IMR-90 (cell line): ENCODE measurements around the gene OR51B2. TPM values are rescaled to one million over a fixed set of nuclear protein-coding genes. Genes with fewer than 3 reads are reported as not detected.

Experiments used
- ATAC-seq: fragments of 200-7000 bp; cut with Tn5 transposase; 2 replicates; pipeline ENCODE4 v1.9.1; 2020; ENCODE audit warnings: low read depth, mild to moderate bottlenecking, moderate library complexity
- BruUV-seq: library from RNA; stranded (reverse); fragments of 400-500 nt; replicated peaks from 2 replicates; lab custom pipeline; 2021; lab: Mats Ljungman, UMichigan
- CTCF ChIA-PET: fragments of 300-600 bp; formaldehyde crosslinking; extraction: SDS; loops from one replicate; lab custom pipeline; 2021; ENCODE audit warnings: antibody characterized with exemption; lab: Yijun Ruan, JAX
- POLR2A ChIA-PET: fragments of 300-600 bp; sonication (Branson Sonifier 250); formaldehyde crosslinking; loops from one replicate; lab custom pipeline; 2022; ENCODE audit warnings: antibody characterized with exemption; ENCODE audit not compliant: unreplicated experiment; lab: Charles Lee
- DNase-seq: peaks from one replicate; pipeline ENCODE4 v3.0.0; 2013
- H2AFZ ChIP-seq: replicated peaks from 2 replicates; pipeline ENCODE3; 2013; ENCODE audit warnings: low read length, mild to moderate bottlenecking; ENCODE audit not compliant: poor library complexity
- H2AK5ac ChIP-seq: 2 replicates; pipeline ENCODE4 v1.6.1; 2013; ENCODE audit warnings: low read depth, low read length, inconsistent platforms
- H2AK9ac ChIP-seq: replicated peaks from 2 replicates; pipeline ENCODE3; 2013; ENCODE audit warnings: mild to moderate bottlenecking, low read depth, low read length, moderate library complexity; ENCODE audit not compliant: poor library complexity
- H2BK120ac ChIP-seq: 2 replicates; pipeline ENCODE4 v1.6.1; 2013; ENCODE audit warnings: low read depth, low read length, inconsistent platforms
- H2BK15ac ChIP-seq: 3 replicates; pipeline ENCODE4 v1.6.1; 2013; ENCODE audit warnings: low read depth, low read length, inconsistent platforms
- H2BK20ac ChIP-seq: 2 replicates; pipeline ENCODE4 v1.6.1; 2013; ENCODE audit warnings: low read depth, mild to moderate bottlenecking, inconsistent platforms, low read length, moderate library complexity
- H2BK5ac ChIP-seq: 2 replicates; pipeline ENCODE4 v1.6.1; 2013; ENCODE audit warnings: mild to moderate bottlenecking, low read depth, low read length, inconsistent platforms; ENCODE audit not compliant: poor library complexity, severe bottlenecking
- H3K14ac ChIP-seq: replicated peaks from 2 replicates; pipeline ENCODE4 v1.6.1; 2013; ENCODE audit warnings: low read depth, low read length, inconsistent platforms
- H3K18ac ChIP-seq: 2 replicates; pipeline ENCODE4 v1.6.1; 2013; ENCODE audit warnings: low read depth, low read length, control low read depth
- H3K23ac ChIP-seq: 2 replicates; pipeline ENCODE4 v1.6.1; 2013; ENCODE audit warnings: low read depth, low read length, inconsistent platforms
- H3K27ac ChIP-seq: 2 replicates; pipeline ENCODE4 v1.5.1; 2013; ENCODE audit warnings: mild to moderate bottlenecking, control low read depth, low read length; ENCODE audit not compliant: insufficient read depth
- H3K27me3 ChIP-seq: 2 replicates; pipeline ENCODE4 v1.6.1; 2013; ENCODE audit warnings: low read length; ENCODE audit not compliant: control insufficient read depth, insufficient read depth
- H3K36me3 ChIP-seq: 2 replicates; pipeline ENCODE4 v1.6.1; 2013; ENCODE audit warnings: low read length, mixed read lengths; ENCODE audit not compliant: control insufficient read depth, insufficient read depth
- H3K4ac ChIP-seq: 2 replicates; pipeline ENCODE4 v1.6.1; 2013; ENCODE audit warnings: low read depth, low read length, inconsistent platforms
- H3K4me1 ChIP-seq: 2 replicates; pipeline ENCODE4 v1.6.1; 2013; ENCODE audit warnings: low read length, mixed read lengths; ENCODE audit not compliant: control insufficient read depth, insufficient read depth
- H3K4me2 ChIP-seq: 2 replicates; pipeline ENCODE4 v1.6.1; 2013; ENCODE audit warnings: low read depth, mild to moderate bottlenecking, control low read depth, low read length, moderate library complexity
- H3K4me3 ChIP-seq: 2 replicates; pipeline ENCODE4 v1.5.1; 2013; ENCODE audit warnings: low read depth, mild to moderate bottlenecking, control low read depth, low read length, moderate library complexity; ENCODE audit not compliant: insufficient read depth
- H3K56ac ChIP-seq: 2 replicates; pipeline ENCODE4 v1.6.1; 2013; ENCODE audit warnings: low read length, inconsistent platforms; ENCODE audit not compliant: insufficient read depth; ENCODE audit errors: extremely low read depth
- H3K79me1 ChIP-seq, 2 experiments: 2 replicates each; pipeline ENCODE4 v1.6.1; 2013; ENCODE audit warnings: low read length in 2 of 2, inconsistent platforms in 1 of 2, low read depth in 1 of 2
- H3K9ac ChIP-seq: 2 replicates; pipeline ENCODE4 v1.6.1; 2013; ENCODE audit warnings: low read depth, low read length, control low read depth
- H3K9me1 ChIP-seq: 2 replicates; pipeline ENCODE4 v1.6.1; 2013; ENCODE audit warnings: low read length, inconsistent platforms; ENCODE audit not compliant: insufficient read depth
- H3K9me3 ChIP-seq: 2 replicates; pipeline ENCODE4 v1.6.1; 2013; ENCODE audit warnings: low read length; ENCODE audit not compliant: control insufficient read depth, insufficient read depth
- H4K20me1 ChIP-seq: 2 replicates; pipeline ENCODE4 v1.6.1; 2013; ENCODE audit warnings: low read length, inconsistent platforms; ENCODE audit not compliant: insufficient read depth
- H4K5ac ChIP-seq: 2 replicates; pipeline ENCODE4 v1.6.1; 2013; ENCODE audit warnings: mild to moderate bottlenecking, low read depth, low read length, control low read depth
- H4K8ac ChIP-seq, 2 experiments: 2 replicates each; pipeline ENCODE4 v1.6.1; 2013; ENCODE audit warnings: low read depth in 2 of 2, low read length in 2 of 2, control low read depth in 1 of 2, inconsistent platforms in 1 of 2
- H4K91ac ChIP-seq: 2 replicates; pipeline ENCODE4 v1.6.1; 2013; ENCODE audit warnings: low read depth, low read length, inconsistent platforms; ENCODE audit not compliant: insufficient read depth
- ELK1 ChIP-seq: fragments of 150-350 bp; IDR thresholded peaks from 2 replicates; pipeline ENCODE4 v1.6.1; 2016; ENCODE audit warnings: low read depth, mild to moderate bottlenecking, low read length, moderate library complexity, borderline replicate concordance
- FOS ChIP-seq: fragments of 150-350 bp; IDR thresholded peaks from 2 replicates; pipeline ENCODE4 v1.6.1; 2016; ENCODE audit warnings: low read depth, low read length
- MAZ ChIP-seq: IDR thresholded peaks from 2 replicates; pipeline ENCODE4 v1.6.1; 2012; ENCODE audit warnings: low read depth, mild to moderate bottlenecking, low read length, improper control_type of control experiment, moderate library complexity, borderline replicate concordance
- POLR2A ChIP-seq: IDR thresholded peaks from 2 replicates; pipeline ENCODE4 v1.6.1; 2012; ENCODE audit warnings: mild to moderate bottlenecking, low read depth, low read length
- RCOR1 ChIP-seq: IDR thresholded peaks from 2 replicates; pipeline ENCODE4 v1.6.1; 2012; ENCODE audit warnings: mild to moderate bottlenecking, low read length, improper control_type of control experiment; ENCODE audit not compliant: insufficient replicate concordance
- SMC3 ChIP-seq: fragments of 150-350 bp; IDR thresholded peaks from 2 replicates; pipeline ENCODE4 v1.6.1; 2016; ENCODE audit warnings: low read depth, mild to moderate bottlenecking, antibody characterized with exemption, low read length, moderate library complexity
- USF2 ChIP-seq: fragments of 150-350 bp; IDR thresholded peaks from 2 replicates; pipeline ENCODE4 v1.6.1; 2017; ENCODE audit warnings: mild to moderate bottlenecking, antibody characterized with exemption, low read length, low read depth
- WGBS, 2 experiments: methylation state at CpG; one replicate each; pipeline versions ENCODE4 v1.1.5 to v1.1.7; 2013; ENCODE audit warnings: missing lambda C conversion rate in 2 of 2; ENCODE audit not compliant: insufficient read length in 1 of 2; ENCODE audit errors: extremely low coverage in 2 of 2; 5-methylcytosine and 5-hydroxymethylcytosine counted together
- dilution Hi-C: fragments of 300-500 bp; cut with HindIII; formaldehyde crosslinking; loops from one replicate; pipeline ENCODE4 v1.14.3; 2018; ENCODE audit warnings: low sequenced_read_pairs; ENCODE audit not compliant: unreplicated experiment
- in situ Hi-C: fragments of 300-500 bp; cut with MboI; formaldehyde crosslinking; loops from 3 replicates; pipeline ENCODE4 v1.14.3; 2019; ENCODE audit warnings: low sequenced_read_pairs, inconsistent platforms, mixed read lengths
- intact Hi-C: fragments of 100-400 bp; cut with micrococcal nuclease; formaldehyde crosslinking; loops from 2 replicates; pipeline ENCODE4 v1.10.0; 2022
- polyA plus RNA-seq, 3 experiments: library from polyadenylated mRNA; depleted of rRNA; stranded (reverse); fragments of >200 nt; gene quantifications; 2 replicates each; pipeline ENCODE4 v1.2.3, GENCODE V29; 2012; ENCODE audit warnings: low replicate concordance in 1 of 3
- total RNA-seq: library from RNA; depleted of rRNA; stranded (reverse); fragments of >200 nt; gene quantifications from 2 replicates; pipeline ENCODE4 v1.2.3, GENCODE V29; 2012

OR51B2 gene
- total and polyA plus RNA-seq, 2 of the 4 experiments (the other 2 are of a cell fraction), result not detected

GRCh38 chr11:5368502-5369043, 44.5 kb upstream of the OR51B2 start:
- dilution Hi-C loops (no loop called here), in situ Hi-C loops (loop anchor here (10.0 kb wide), 1 partner anchor 84 kb away; no protein-coding TSS in a partner anchor), intact Hi-C loops (loop anchor here (2.0 to 10.0 kb wide), 2 partner anchors 78 to 316 kb away; partner anchors contain the start of genes TRIM22 and TRIM5)
- CTCF ChIA-PET, result no interaction called here
- Histone ChIP-seq H2AK9ac (no peak overlapping the region), H3K23ac (peak overlapping the region; percentile 89), H2AK5ac (peak overlapping the region; percentile 85), H4K5ac (peak overlapping the region; percentile 96; the same call in 1 of the 2 replicates), H3K4me2 (no peak overlapping the region), H3K4me1 (peaks cover 23% of the 10 kb centered on the region), H2AFZ (no peak overlapping the region), H4K20me1 (no peaks in the 10 kb centered on the region), H2BK5ac (peak overlapping the region; percentile 98), H3K79me1 (peaks cover 0 to 18% of the 10 kb centered on the region in 2 experiments; a peak in 2 of 4 replicates), H3K18ac (peak overlapping the region; percentile 97; the same call in 1 of the 2 replicates), H4K8ac (peak overlapping the region; percentile 93 to 97), H2BK120ac (peak overlapping the region; percentile 100), H3K27ac (peak overlapping the region; percentile 72), H3K14ac (peak overlapping the region; percentile 82), H3K9me1 (peaks cover 19% of the 10 kb centered on the region), H3K27me3 (no peaks in the 10 kb centered on the region), H2BK15ac (peak overlapping the region; percentile 61; the same call in 2 of the 3 replicates), H3K4ac (peak overlapping the region; percentile 80), H2BK20ac (peak overlapping the region; percentile 99), H3K56ac (peak overlapping the region; percentile 84), H3K9ac (peak overlapping the region; percentile 41; the same call in 1 of the 2 replicates), H4K91ac (peak overlapping the region; percentile 87), H3K9me3 (peaks cover 3% of the 10 kb centered on the region), H3K4me3 (no peak overlapping the region), H3K36me3 (no peaks in the 10 kb centered on the region)
- no peak for ATAC-seq
- DNase-seq, result no peak
- no TSS peak for BruUV-seq
- POLR2A ChIA-PET, result no interaction called here
- WGBS, 2 experiments, result no CpG with 5 or more reads among the region's 3 CpGs
- TF ChIP-seq MAZ (no peak), ELK1 (no peak), SMC3 (no peak), RCOR1 (no peak), FOS (no peak), POLR2A (no peak), USF2 (no peak)
